Fibroblast of mammary gland (primary cell): ENCODE measurements around the gene CERCAM.
"Not testable (repeated sequence)": the region's sequence is repeated elsewhere in the genome, so short reads cannot be mapped to it uniquely, and the experiment has no call there.

Source experiments
- DNase-seq: peaks from one replicate; pipeline ENCODE4 v3.0.0-alpha.2; 2010; ENCODE audit warnings: low read depth
- H3K4me3 ChIP-seq: 2 replicates; pipeline ENCODE4 v1.5.1; 2011; ENCODE audit warnings: low read depth, mild to moderate bottlenecking, low read length, moderate library complexity; ENCODE audit not compliant: control insufficient read depth
- TF ChIP-seq, protein P1 (sequence below): conservative IDR thresholded peaks from 2 replicates; pipeline ENCODE4 v1.5.1; 2011; ENCODE audit warnings: low read depth, low read length, inconsistent platforms; ENCODE audit not compliant: control insufficient read depth, insufficient read depth

CERCAM gene

DNA sequence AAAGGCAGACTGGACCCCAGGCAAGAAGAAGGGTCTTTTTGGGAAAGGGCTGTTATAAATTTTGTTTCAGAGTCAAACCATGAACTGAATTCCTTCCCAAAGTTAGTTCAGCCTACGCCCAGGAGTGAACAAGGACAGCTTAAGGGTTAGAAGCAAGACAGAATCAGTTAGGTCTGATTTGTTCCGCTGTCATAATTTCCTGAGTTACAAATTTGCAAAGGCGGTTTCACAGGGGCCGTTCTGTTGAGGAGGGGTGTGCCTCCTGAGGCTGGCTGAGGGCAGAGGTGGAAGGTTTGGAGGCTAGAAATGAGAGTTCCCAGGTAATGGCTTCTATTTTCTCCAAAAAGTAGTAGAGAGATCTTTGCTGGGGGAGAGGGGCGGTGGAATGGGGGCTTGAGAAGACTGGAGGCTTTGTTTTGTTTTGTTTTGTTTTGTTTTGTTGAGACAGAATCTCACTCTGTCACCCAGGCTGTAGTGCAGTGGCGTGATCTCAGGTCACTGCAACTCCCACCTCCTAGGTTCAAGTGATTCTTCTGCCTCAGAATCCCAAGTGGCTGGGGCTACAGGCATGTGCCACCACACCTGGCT lies 4.1 kb upstream of the CERCAM start:
- H3K4me3 ChIP-seq, result no peak overlapping the region
- no peak for DNase-seq
- TF ChIP-seq, protein P1, sequence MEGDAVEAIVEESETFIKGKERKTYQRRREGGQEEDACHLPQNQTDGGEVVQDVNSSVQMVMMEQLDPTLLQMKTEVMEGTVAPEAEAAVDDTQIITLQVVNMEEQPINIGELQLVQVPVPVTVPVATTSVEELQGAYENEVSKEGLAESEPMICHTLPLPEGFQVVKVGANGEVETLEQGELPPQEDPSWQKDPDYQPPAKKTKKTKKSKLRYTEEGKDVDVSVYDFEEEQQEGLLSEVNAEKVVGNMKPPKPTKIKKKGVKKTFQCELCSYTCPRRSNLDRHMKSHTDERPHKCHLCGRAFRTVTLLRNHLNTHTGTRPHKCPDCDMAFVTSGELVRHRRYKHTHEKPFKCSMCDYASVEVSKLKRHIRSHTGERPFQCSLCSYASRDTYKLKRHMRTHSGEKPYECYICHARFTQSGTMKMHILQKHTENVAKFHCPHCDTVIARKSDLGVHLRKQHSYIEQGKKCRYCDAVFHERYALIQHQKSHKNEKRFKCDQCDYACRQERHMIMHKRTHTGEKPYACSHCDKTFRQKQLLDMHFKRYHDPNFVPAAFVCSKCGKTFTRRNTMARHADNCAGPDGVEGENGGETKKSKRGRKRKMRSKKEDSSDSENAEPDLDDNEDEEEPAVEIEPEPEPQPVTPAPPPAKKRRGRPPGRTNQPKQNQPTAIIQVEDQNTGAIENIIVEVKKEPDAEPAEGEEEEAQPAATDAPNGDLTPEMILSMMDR, result no peak

DNA sequence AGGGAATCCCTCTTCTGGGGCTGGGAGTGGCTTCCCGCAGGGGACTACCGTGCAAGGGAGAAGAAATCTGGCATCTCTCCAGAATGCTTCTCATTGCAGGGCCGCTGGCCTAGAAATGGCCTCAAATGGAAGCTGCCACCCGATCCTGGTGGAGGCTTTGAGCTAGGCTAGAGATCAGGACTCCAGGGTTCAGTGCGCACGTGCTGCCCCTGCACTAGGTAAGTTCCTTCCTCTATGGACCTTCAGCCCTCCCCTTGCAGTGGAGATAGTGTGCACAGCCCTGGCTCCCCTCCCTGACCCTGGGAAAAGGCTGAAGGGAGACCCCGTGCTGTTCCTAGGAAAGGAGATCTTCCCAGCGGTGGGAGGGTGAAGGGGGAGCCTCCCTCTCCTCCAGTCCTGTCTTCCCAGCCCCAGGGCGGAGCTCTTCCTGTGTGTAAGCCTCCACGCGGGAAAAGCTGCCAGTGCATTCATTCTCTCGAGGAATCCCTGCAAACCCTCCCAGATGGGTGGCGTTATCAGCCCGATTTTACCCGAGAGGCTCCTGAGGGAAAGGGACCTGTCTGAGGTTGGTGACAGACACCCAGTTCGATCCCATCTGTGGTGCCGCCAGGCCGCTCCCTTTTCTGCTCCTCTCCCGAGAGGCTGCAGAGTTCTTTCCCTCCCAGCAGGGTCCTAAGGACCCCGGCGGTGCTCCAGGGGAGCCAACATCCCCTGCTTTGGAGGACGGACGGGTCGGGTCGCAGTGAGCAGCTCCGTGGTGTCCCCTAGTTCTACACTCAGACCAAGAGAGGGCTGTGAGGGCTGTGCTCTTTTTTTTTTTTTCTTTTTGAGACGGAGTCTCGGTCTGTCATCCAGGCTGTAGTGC lies 1.4 kb upstream of the CERCAM start:
- H3K4me3 ChIP-seq, result peak overlapping the region; percentile 83
- peak; percentile 29 for DNase-seq
- TF ChIP-seq, protein P1, result no peak

DNA sequence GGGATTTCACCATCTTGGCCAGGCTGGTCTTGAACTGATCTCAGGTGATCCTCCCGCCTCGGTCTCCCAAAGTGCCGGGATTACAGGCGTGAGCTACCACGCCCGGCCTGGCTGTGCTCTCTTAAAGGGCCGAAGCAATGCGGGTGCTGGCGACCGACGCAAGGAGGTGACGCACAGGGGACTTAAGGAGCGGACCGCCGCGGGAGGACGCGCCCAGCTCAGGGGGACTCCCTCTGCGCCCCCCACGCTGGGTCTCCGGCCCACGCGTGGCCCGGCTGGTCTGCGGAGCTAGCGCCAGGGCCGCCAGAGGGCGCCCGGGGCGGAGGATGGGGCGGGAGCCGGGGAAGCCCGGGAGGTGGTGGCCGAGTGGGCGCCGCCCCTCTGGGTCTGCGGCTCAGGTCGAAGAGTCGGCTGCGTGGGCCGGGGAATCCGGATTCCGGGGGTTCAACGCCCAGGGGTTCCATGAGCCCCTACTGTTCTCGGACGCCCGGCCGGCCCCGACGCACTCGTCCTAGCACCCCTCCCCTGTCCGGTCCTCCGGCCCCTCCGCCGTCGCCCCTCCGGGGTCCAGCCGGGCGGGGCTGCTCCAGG lies 502 bp upstream of the CERCAM start:
- TF ChIP-seq, protein P1, result peak; percentile 45
- peak; percentile 45 for DNase-seq
- peak overlapping the region; percentile 83 for H3K4me3 ChIP-seq

DNA sequence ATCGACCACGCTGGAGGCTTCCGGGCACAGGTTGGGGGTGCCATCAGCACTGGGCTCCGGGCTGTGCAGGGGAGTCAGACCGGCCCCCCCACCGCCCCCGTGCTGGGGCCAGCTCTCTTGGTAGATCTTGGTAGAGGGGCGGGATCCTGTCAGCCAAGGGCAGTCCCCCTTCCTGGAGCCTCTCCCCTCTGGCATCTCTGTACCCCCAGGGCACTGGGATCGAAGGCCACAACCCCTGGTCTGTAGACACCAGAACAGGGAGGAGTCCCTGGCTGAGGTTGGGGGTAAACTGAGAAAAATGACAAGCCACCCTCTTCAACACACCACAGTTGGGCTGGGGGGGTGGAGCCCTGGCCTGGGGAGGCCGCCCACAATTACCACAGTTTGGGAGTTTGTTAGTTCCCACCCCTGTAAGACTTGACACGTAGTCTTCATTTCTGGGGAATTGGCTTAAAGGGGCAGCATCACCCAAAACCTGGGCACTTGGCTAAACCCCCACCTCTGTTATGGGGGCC lies 882 bp downstream of the CERCAM start:
- TF ChIP-seq, protein P1, result no peak
- peak overlapping the region; percentile 83 for H3K4me3 ChIP-seq
- peak; percentile 42 for DNase-seq

DNA sequence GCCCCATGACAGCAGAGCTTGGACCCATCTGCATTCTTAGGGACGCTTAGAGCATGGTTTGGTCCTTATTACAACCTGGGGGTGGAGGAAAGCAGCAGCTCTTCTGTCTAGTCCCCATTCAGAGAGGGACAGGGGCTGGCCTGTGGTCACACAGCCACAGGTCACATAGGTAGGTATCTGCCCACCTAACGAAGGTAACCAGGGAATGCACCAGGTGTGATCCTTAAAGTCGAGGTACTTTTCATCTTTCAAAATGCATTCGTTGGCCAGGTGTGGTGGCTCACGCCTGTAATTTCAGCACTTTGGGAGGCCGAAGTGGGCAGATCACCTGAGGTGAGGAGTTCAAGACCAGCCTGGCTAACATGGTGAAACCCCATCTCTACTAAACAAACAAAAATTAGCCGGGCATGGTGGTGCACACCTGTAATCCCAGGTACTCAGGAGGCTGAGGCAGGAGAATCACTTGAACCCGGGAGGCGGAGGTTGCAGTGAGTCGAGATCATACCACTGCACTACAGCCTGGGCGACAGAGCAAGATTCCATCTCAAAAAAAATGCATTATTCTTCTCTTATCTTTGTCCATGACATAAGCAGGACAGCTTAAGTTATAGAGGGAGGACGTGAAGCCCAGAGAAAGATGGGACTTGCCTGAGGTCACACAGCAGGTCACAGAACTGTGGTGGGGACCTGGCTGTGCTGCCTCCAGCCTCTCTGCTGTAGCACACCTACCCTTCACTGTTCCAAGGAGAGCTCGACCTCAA lies 1.5 kb downstream of the CERCAM start:
- peak overlapping the region; percentile 83 for H3K4me3 ChIP-seq
- not testable (repeated sequence) for DNase-seq

DNA sequence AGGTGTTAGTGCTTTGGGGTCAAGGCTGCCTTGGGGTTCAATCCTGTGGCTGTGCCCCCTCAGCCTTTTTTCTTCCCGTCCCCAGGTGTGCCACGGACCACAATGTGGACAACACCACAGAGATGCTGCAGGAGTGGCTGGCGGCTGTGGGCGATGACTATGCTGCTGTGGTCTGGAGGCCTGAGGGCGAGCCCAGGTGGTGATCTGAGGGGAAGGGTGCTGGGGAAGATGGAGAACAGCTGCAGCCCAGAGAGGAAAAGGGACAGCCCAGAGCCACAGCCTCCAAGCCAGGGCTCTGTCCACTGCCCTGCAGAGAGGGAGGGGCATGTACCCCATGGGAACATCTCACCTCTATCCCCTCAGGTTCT lies 2.1 kb downstream of the CERCAM start:
- TF ChIP-seq, protein P1, result no peak
- DNase-seq, result no peak
- no peak overlapping the region for H3K4me3 ChIP-seq

DNA sequence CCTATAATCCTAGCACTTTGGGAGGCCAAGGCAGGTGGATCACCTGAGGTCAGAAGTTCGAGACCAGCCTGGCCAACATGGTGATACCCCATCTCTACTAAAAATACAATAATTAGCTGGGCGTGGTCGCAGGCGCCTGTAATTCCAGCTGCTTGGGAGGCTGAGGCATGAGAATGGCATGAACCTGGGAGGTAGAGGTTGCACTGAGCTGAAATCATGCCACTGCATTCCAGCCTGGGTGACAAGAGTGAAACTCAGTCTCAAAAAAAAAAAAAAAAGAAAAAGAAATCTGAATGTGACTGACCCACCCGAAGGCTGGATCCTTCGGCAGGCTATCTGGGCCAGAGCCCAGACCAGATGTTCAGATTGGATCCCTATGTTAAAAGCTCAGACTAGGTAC lies 2.7 kb downstream of the CERCAM start:
- not testable (repeated sequence) for DNase-seq, H3K4me3 ChIP-seq
